ENCODE measurements around the gene CTCF. TPM values are rescaled to one million over a fixed set of nuclear protein-coding genes. Genes with fewer than 3 reads are reported as not detected.

Gene CTCF
- total and polyA plus RNA-seq, 4 donors, result 10.1 to 35.3 (median 15.5) TPM

- no peak for DNase-seq (ENCODE audit: low spot score)
These were observed 95.6 kb downstream of the CTCF start for GRCh38 chr16:67657751-67658518.

GRCh38 chr16:67658849-67659674 is 96.7 kb downstream of the CTCF start:
- no peak for DNase-seq (ENCODE audit: low spot score)
- Histone ChIP-seq H3K9me3 (ENCODE audit: control insufficient read depth in 4 of 4, low read length in 3 of 4) (no peaks in the 10 kb centered on the region), H3K27ac (ENCODE audit: low read depth in 1 of 2, low read length in 2 of 2) (no peak overlapping the region), H3K27me3 (ENCODE audit: control insufficient read depth in 4 of 4, insufficient read depth in 4 of 4, low read length in 3 of 4) (no peaks in the 10 kb centered on the region), H3K4me3 (ENCODE audit: low read depth in 1 of 3, low read length in 3 of 3) (peak overlapping the region; percentile 73 to 98 (median 77)), H3K9ac (ENCODE audit: low read depth in 1 of 2, low read length in 2 of 2) (peak overlapping the region in 1 of 2 donors; percentile 36), H3K36me3 (ENCODE audit: control insufficient read depth in 4 of 4, insufficient read depth in 3 of 4, low read depth in 1 of 4, low read length in 3 of 4) (peaks cover 0 to 1% (median 0%) of the 10 kb centered on the region in 4 donors), H3K4me1 (ENCODE audit: control insufficient read depth in 4 of 4, insufficient read depth in 4 of 4, low read length in 3 of 4) (peaks cover 11 to 50% (median 34%) of the 10 kb centered on the region in 4 donors)
- TF ChIP-seq NR2F2 (IDR thresholded peaks at IDR 0.05) (no peak), CTCF (IDR thresholded peaks at IDR 0.05; ENCODE audit: low read depth, low read length, missing input control) (no peak), HNF4G (IDR thresholded peaks at IDR 0.05) (no peak), EGR1 (IDR thresholded peaks at IDR 0.05; ENCODE audit: low read depth in 2 of 2) (no peak), ATF3 (IDR thresholded peaks at IDR 0.05) (no peak), FOXA1 (IDR thresholded peaks at IDR 0.05) (no peak), RAD21 (IDR thresholded peaks at IDR 0.05) (no peak), GABPA (IDR thresholded peaks at IDR 0.05 in 1 of 2, conservative IDR thresholded peaks at IDR 0.05 in 1 of 2) (no peak), TAF1 (conservative IDR thresholded peaks at IDR 0.05) (no peak), HNF4A (conservative IDR thresholded peaks at IDR 0.05) (no peak), JUND (IDR thresholded peaks at IDR 0.05) (no peak), FOXA2 (IDR thresholded peaks at IDR 0.05) (no peak), REST (IDR thresholded peaks at IDR 0.05) (no peak), ZBTB33 (IDR thresholded peaks at IDR 0.05) (no peak), YY1 (IDR thresholded peaks at IDR 0.05) (no peak), SP1 (IDR thresholded peaks at IDR 0.05) (no peak), MAX (IDR thresholded peaks at IDR 0.05) (no peak), RXRA (IDR thresholded peaks at IDR 0.05) (no peak)
- 46% methylated on average over 21 of the region's 21 CpGs for WGBS

More at GRCh38 chr16:67657751-67658518, 95.6 kb downstream of the CTCF start:
- H3K4me1 ChIP-seq (ENCODE audit: control insufficient read depth in 4 of 4, insufficient read depth in 4 of 4, low read length in 3 of 4), result peaks cover 16 to 47% (median 32%) of the 10 kb centered on the region in 4 donors
- no peaks in the 10 kb centered on the region for H3K27me3 ChIP-seq (ENCODE audit: control insufficient read depth in 4 of 4, insufficient read depth in 4 of 4, low read length in 3 of 4)
- H3K9me3 ChIP-seq (ENCODE audit: control insufficient read depth in 4 of 4, low read length in 3 of 4), result no peaks in the 10 kb centered on the region
- TF ChIP-seq RAD21 (IDR thresholded peaks at IDR 0.05) (no peak), EGR1 (IDR thresholded peaks at IDR 0.05; ENCODE audit: low read depth in 2 of 2) (no peak), YY1 (IDR thresholded peaks at IDR 0.05) (no peak), TAF1 (conservative IDR thresholded peaks at IDR 0.05) (no peak)
- no peak overlapping the region for H3K9ac ChIP-seq (ENCODE audit: low read depth in 1 of 2, low read length in 2 of 2)
- 95% methylated on average over 18 of the region's 18 CpGs for WGBS
- H3K27ac ChIP-seq (ENCODE audit: low read depth in 1 of 2, low read length in 2 of 2), result no peak overlapping the region
- no peak overlapping the region for H3K4me3 ChIP-seq (ENCODE audit: low read depth in 1 of 3, low read length in 3 of 3)
- peaks cover 0 to 1% (median 0%) of the 10 kb centered on the region in 4 donors for H3K36me3 ChIP-seq (ENCODE audit: control insufficient read depth in 4 of 4, insufficient read depth in 3 of 4, low read depth in 1 of 4, low read length in 3 of 4)
